Effector memory CD8-positive, alpha-beta T cell (primary cell): ENCODE data around the gene POLD1.
"Not testable (repeated sequence)": the region's sequence is repeated elsewhere in the genome, so short reads cannot be mapped to it uniquely, and the experiment has no call there.

Source experiments
- ATAC-seq: fragments of 150-1000 bp; cut with Tn5 transposase; replicated peaks from 2 replicates; pipeline ENCODE4 v1.10.0; 2021; ENCODE audit warnings: mild to moderate bottlenecking, moderate library complexity
- DNase-seq, 3 experiments: peaks; one replicate each; pipeline ENCODE4 v3.0.0; 2021
- H3K27ac Mint-ChIP-seq, 2 donors: one replicate each; pipeline ENCODE4 v1.8.0; 2022; ENCODE audit warnings: mild to moderate bottlenecking in 2 of 2, mixed read lengths in 2 of 2, moderate library complexity in 2 of 2
- H3K27me3 Mint-ChIP-seq, 2 donors: one replicate each; pipeline ENCODE4 v1.8.0; 2022; ENCODE audit warnings: mixed read lengths in 2 of 2
- H3K36me3 Mint-ChIP-seq: one replicate; pipeline ENCODE4 v1.8.0; 2022; ENCODE audit warnings: mild to moderate bottlenecking, moderate library complexity, mixed read lengths; ENCODE audit not compliant: insufficient read depth
- H3K4me1 Mint-ChIP-seq, 2 donors: one replicate each; pipeline ENCODE4 v1.8.0; 2022; ENCODE audit warnings: low read depth in 2 of 2, mixed read lengths in 2 of 2
- H3K4me3 Mint-ChIP-seq, 2 donors: one replicate each; pipeline ENCODE4 v1.8.0; 2022; ENCODE audit warnings: mild to moderate bottlenecking in 2 of 2, mixed read lengths in 2 of 2, moderate library complexity in 2 of 2
- H3K9me3 Mint-ChIP-seq, 2 donors: one replicate each; pipeline ENCODE4 v1.8.0; 2022; ENCODE audit warnings: mixed read lengths in 2 of 2

Gene POLD1

DNA sequence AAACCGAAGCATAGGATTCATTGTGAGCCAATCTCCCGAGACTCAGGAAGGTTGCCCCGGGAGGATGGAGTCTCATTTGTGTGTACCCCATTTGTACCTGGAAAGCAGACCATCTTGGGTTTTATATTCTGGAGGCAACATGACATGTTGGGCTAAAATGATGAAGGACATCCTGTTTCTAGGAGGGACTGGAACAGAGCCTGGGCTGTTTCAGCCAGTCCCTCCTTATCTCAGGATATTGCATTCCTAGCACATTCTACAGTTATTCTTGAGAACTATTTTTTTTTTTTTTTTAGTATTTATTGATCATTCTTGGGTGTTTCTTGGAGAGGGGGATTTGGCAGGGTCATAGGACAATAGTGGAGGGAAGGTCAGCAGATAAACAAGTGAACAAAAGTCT, 6.1 kb downstream of the POLD1 start:
- H3K36me3 Mint-ChIP-seq, H3K27ac Mint-ChIP-seq, H3K27me3 Mint-ChIP-seq, H3K9me3 Mint-ChIP-seq, H3K4me1 Mint-ChIP-seq, H3K4me3 Mint-ChIP-seq, ATAC-seq, DNase-seq: not testable (repeated sequence)

DNA sequence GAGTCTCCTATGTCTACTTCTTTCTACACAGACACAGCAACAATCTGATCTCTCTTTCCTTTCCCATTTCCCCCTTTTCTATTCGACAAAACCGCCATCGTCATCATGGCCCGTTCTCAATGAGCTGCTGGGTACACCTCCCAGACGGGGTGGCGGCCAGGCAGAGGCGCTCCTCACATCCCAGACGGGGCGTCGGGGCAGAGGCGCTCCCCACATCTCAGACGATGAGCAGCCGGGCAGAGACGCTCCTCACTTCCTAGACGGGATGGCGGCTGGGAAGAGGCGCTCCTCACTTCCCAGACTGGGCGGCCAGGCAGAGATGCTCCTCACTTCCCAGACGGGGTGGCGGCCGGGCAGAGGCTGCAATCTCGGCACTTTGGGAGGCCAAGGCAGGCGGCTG, 6.8 kb downstream of the POLD1 start:
- H3K4me1 Mint-ChIP-seq, H3K27me3 Mint-ChIP-seq, ATAC-seq, DNase-seq, H3K9me3 Mint-ChIP-seq, H3K4me3 Mint-ChIP-seq, H3K27ac Mint-ChIP-seq: not testable (repeated sequence)
- peaks cover 14% of the 10 kb centered on the region for H3K36me3 Mint-ChIP-seq

DNA sequence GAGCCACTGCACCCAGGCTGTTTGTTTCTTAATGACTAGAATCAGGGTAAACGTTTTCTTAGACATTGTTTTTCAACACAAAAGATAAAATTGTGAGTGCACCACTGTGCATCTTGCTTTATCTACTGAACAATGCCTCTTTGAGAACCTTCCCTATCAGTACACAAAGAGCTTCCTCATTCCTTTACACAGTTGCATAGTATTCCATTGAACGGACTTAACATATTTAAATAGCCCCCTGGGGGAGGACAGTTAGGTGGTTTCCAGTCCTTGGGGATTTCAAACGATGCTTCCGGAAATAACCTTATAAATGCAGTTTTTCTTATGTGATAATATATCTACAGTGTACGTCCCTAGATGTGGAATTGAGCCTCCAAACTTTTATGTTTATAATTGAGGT, 8.6 kb downstream of the POLD1 start:
- Mint-ChIP-seq H3K4me3 (no peak overlapping the region), H3K9me3 (no peaks in the 10 kb centered on the region), H3K4me1 (peaks cover under 1% of the 10 kb centered on the region in 2 donors), H3K27me3 (no peaks in the 10 kb centered on the region), H3K36me3 (peaks cover 14% of the 10 kb centered on the region), H3K27ac (no peak overlapping the region)
- no peak for ATAC-seq
- no peak for DNase-seq

- no peak overlapping the region for H3K4me3 Mint-ChIP-seq
- H3K36me3 Mint-ChIP-seq, result peaks cover 16% of the 10 kb centered on the region
- no peaks in the 10 kb centered on the region for H3K27me3 Mint-ChIP-seq
- H3K4me1 Mint-ChIP-seq, result peaks cover 0 to 1% of the 10 kb centered on the region in 2 donors
- ATAC-seq (no peak), DNase-seq (no peak)
- no peak overlapping the region for H3K27ac Mint-ChIP-seq
- no peaks in the 10 kb centered on the region for H3K9me3 Mint-ChIP-seq
Measured at GRCh38 chr19:50393589-50393988, 9.4 kb downstream of the POLD1 start.

GRCh38 chr19:50394017-50394416, 9.9 kb downstream of the POLD1 start:
- H3K27me3 Mint-ChIP-seq, result no peaks in the 10 kb centered on the region
- ATAC-seq (no peak), DNase-seq (no peak)
- peaks cover 0 to 1% of the 10 kb centered on the region in 2 donors for H3K4me1 Mint-ChIP-seq
- peaks cover 17% of the 10 kb centered on the region for H3K36me3 Mint-ChIP-seq
- no peak overlapping the region for H3K27ac Mint-ChIP-seq
- H3K4me3 Mint-ChIP-seq, result no peak overlapping the region
- H3K9me3 Mint-ChIP-seq, result no peaks in the 10 kb centered on the region

- Mint-ChIP-seq H3K27ac (peak overlapping the region; percentile 26 to 73), H3K36me3 (peaks cover 12% of the 10 kb centered on the region)
Measured at GRCh38 chr19:50398675-50399367, 14.7 kb downstream of the POLD1 start.

DNA sequence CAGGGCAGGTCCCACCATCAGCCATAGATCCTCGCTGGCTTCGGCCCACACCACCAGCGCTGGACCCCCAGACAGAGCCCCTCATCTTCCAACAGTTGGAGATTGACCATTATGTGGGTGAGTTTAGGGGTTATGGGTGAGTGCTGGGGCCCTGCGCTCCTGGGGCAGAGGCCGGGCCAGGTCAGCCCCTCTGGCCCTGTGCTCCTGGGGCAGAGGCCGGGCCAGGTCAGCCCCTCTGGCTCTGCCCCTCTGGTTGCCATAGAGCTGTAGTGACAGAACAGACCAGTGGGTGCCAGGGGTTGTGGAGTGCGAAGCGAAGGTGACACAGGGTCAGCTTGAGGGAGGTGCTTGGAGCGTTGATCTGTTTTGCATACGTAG, 15.2 kb downstream of the POLD1 start:
- Mint-ChIP-seq H3K9me3 (no peaks in the 10 kb centered on the region), H3K27me3 (no peaks in the 10 kb centered on the region), H3K27ac (no peak overlapping the region), H3K4me3 (no peak overlapping the region), H3K36me3 (peaks cover 12% of the 10 kb centered on the region), H3K4me1 (peaks cover 0 to 1% of the 10 kb centered on the region in 2 donors)
- DNase-seq (no peak), ATAC-seq (no peak)

More at GRCh38 chr19:50398675-50399367, 14.7 kb downstream of the POLD1 start:
- ATAC-seq (no peak), DNase-seq (no peak)
- H3K4me1 Mint-ChIP-seq, result peaks cover 0 to 1% of the 10 kb centered on the region in 2 donors
- H3K9me3 Mint-ChIP-seq, result no peaks in the 10 kb centered on the region
- no peaks in the 10 kb centered on the region for H3K27me3 Mint-ChIP-seq
- no peak overlapping the region for H3K4me3 Mint-ChIP-seq

- H3K4me1 Mint-ChIP-seq, result peaks cover 0 to 1% of the 10 kb centered on the region in 2 donors
Measured at GRCh38 chr19:50401605-50402450, 17.7 kb downstream of the POLD1 start.

GRCh38 chr19:50402544-50403301, 18.6 kb downstream of the POLD1 start:
- Mint-ChIP-seq H3K36me3 (peaks cover 8% of the 10 kb centered on the region), H3K27ac (no peak overlapping the region), H3K4me3 (no peak overlapping the region), H3K9me3 (no peaks in the 10 kb centered on the region), H3K27me3 (no peaks in the 10 kb centered on the region), H3K4me1 (peaks cover 0 to 1% of the 10 kb centered on the region in 2 donors)
- DNase-seq (no peak), ATAC-seq (no peak)

More at GRCh38 chr19:50401605-50402450, 17.7 kb downstream of the POLD1 start:
- ATAC-seq (no peak), DNase-seq (no peak)
- Mint-ChIP-seq H3K36me3 (peaks cover 8% of the 10 kb centered on the region), H3K27me3 (no peaks in the 10 kb centered on the region), H3K9me3 (no peaks in the 10 kb centered on the region), H3K4me3 (no peak overlapping the region), H3K27ac (no peak overlapping the region)

- no peak for DNase-seq
- no peak overlapping the region for H3K4me3 Mint-ChIP-seq
- H3K27ac Mint-ChIP-seq, result peak overlapping the region in 1 of 2 donors; percentile 67
- H3K4me1 Mint-ChIP-seq, result no peaks in the 10 kb centered on the region
- H3K27me3 Mint-ChIP-seq, result no peaks in the 10 kb centered on the region
- no peaks in the 10 kb centered on the region for H3K9me3 Mint-ChIP-seq
- no peak for ATAC-seq
- H3K36me3 Mint-ChIP-seq, result peaks cover 16% of the 10 kb centered on the region
Measured at GRCh38 chr19:50406156-50406820, 22.1 kb downstream of the POLD1 start.

DNA sequence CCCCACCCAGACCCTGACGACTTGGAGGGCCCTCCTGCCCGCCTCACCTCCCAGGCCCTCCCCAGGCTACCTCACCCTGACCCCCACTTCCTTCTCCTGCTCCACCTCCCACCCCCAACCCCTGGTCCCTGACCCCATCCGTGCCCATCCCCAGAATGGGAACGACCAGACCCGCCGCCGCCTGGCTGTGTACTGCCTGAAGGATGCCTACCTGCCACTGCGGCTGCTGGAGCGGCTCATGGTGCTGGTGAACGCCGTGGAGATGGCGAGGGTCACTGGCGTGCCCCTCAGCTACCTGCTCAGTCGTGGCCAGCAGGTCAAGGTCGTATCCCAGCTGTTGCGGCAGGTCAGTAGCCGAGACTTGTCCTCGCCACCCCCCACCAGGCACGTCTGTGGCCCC, 22.7 kb downstream of the POLD1 start:
- DNase-seq, result no peak
- Mint-ChIP-seq H3K27ac (no peak overlapping the region), H3K27me3 (no peaks in the 10 kb centered on the region), H3K4me1 (no peaks in the 10 kb centered on the region), H3K9me3 (no peaks in the 10 kb centered on the region), H3K4me3 (no peak overlapping the region), H3K36me3 (peaks cover 16% of the 10 kb centered on the region)
- ATAC-seq, result no peak

DNA sequence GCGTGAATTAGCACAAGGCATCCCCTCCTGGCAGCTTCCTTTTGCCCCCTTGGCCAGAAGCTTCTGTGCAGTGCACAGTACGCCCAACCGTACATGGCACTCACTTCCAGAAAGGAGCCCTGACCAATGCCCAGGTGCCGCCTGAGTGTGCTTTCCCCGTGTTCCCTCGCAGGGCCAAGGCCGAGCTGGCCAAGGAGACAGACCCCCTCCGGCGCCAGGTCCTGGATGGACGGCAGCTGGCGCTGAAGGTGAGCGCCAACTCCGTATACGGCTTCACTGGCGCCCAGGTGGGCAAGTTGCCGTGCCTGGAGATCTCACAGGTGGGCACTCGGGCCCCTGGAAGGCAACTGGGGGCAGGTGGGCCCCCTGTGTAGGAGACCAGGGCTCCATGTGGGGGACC, 25.2 kb downstream of the POLD1 start:
- peaks cover 15% of the 10 kb centered on the region for H3K36me3 Mint-ChIP-seq

DNA sequence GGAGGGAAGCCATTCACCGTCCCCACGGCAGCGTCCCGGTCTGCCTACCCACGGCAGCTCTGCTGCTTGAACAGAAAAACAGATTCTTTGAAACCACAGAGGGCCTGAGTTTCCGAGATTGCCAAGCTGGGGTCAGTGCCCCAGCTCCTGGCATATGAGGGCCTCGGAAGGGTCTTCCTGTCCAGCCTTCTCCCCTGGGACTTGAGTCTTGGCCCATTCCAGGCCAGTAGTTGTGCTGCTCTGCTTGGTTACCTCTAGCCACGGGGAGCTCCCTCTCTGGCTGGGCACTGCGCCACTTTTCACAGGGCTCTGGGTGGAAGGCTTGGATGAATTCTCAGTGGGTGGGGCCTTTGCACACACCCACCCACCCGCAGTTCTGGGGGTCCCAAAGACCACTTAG, 26.0 kb downstream of the POLD1 start:
- Mint-ChIP-seq H3K4me3 (no peak overlapping the region), H3K27ac (no peak overlapping the region), H3K27me3 (no peaks in the 10 kb centered on the region), H3K9me3 (no peaks in the 10 kb centered on the region), H3K36me3 (peaks cover 15% of the 10 kb centered on the region), H3K4me1 (peaks cover 0 to 4% of the 10 kb centered on the region in 2 donors)
- no peak for DNase-seq
- ATAC-seq, result no peak

More for the DNA sequence above, 25.2 kb downstream of the POLD1 start:
- Mint-ChIP-seq H3K9me3 (no peaks in the 10 kb centered on the region), H3K4me3 (no peak overlapping the region), H3K27me3 (no peaks in the 10 kb centered on the region), H3K4me1 (no peaks in the 10 kb centered on the region), H3K27ac (no peak overlapping the region)
- ATAC-seq, result no peak
- DNase-seq, result no peak
